Measurements from ENCODE around the gene NPHP1.
"Not testable (repeated sequence)": the region's sequence is repeated elsewhere in the genome, so short reads cannot be mapped to it uniquely, and the experiment has no call there.

The NPHP1 gene

GRCh38 chr2:110101901-110102803 lies 102.7 kb downstream of the NPHP1 start:
- no peak for DNase-seq

- DNase-seq, result no peak
These were observed 103.5 kb downstream of the NPHP1 start for GRCh38 chr2:110101280-110101844.

GRCh38 chr2:110100880-110101279 lies 103.9 kb downstream of the NPHP1 start:
- not testable (repeated sequence) for DNase-seq

GRCh38 chr2:110100480-110100879 lies 104.3 kb downstream of the NPHP1 start:
- no peak for DNase-seq

- DNase-seq, result no peak
These were observed 105.2 kb downstream of the NPHP1 start for GRCh38 chr2:110099471-110100225.

- no peak for DNase-seq
These were observed 105.8 kb downstream of the NPHP1 start for GRCh38 chr2:110099038-110099425.

GRCh38 chr2:110097506-110098220 lies 107.2 kb downstream of the NPHP1 start:
- no peak for DNase-seq

GRCh38 chr2:110095994-110096633 lies 108.7 kb downstream of the NPHP1 start:
- no peak for DNase-seq

GRCh38 chr2:110094884-110095534 lies 109.8 kb downstream of the NPHP1 start:
- not testable (repeated sequence) for DNase-seq

GRCh38 chr2:110093924-110094323 lies 110.9 kb downstream of the NPHP1 start:
- DNase-seq, result not testable (repeated sequence)

- DNase-seq, result not testable (repeated sequence)
These were observed 114.6 kb downstream of the NPHP1 start for GRCh38 chr2:110090164-110090563.

GRCh38 chr2:110083757-110084156 lies 121.1 kb downstream of the NPHP1 start:
- not testable (repeated sequence) for DNase-seq

GRCh38 chr2:110083162-110083561 lies 121.7 kb downstream of the NPHP1 start:
- not testable (repeated sequence) for DNase-seq

- not testable (repeated sequence) for DNase-seq
These were observed 126.7 kb downstream of the NPHP1 start for GRCh38 chr2:110078104-110078503.

- not testable (repeated sequence) for DNase-seq
These were observed 128.9 kb downstream of the NPHP1 start for GRCh38 chr2:110075896-110076295.

All from activated CD4-positive, alpha-beta T cell treated with anti-CD3 and anti-CD28 coated beads for 4 hours (primary cell).